GM21717 (cell line): ENCODE results near the gene PAX2.

Source experiments
- ATAC-seq: cut with Tn5 transposase; IDR thresholded peaks from one replicate; pipeline ENCODE4 v1.9.1; 2021; ENCODE audit warnings: mild to moderate bottlenecking, moderate library complexity; ENCODE audit not compliant: unreplicated experiment

PAX2 gene

GRCh38 chr10:100811752-100812750 is 66.7 kb downstream of the PAX2 start:
- no peak for ATAC-seq

- no peak for ATAC-seq
These were observed 67.6 kb downstream of the PAX2 start for GRCh38 chr10:100812978-100813377.

- no peak for ATAC-seq
These were observed 69.5 kb downstream of the PAX2 start for GRCh38 chr10:100814751-100815474.

DNA sequence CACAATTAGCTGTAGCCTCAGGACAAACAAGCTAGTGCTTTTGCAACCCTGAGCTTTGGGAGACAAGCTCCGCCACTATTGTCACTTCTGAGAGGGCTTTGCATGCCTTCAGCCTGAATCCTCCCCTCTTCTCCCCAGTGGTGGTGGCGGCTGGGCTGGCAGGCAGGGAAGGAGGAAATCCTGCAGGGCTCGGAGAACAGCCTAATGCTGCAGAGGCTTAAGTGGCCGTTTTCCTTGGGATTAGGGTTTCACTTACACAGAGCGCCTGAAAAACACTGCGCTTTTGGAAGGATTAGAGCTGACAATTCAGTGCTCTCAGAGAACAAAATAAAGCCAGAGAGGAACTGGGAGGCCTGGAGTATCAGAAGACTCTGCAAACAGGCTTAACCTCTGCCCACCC is 71.3 kb downstream of the PAX2 start:
- ATAC-seq = no peak

DNA sequence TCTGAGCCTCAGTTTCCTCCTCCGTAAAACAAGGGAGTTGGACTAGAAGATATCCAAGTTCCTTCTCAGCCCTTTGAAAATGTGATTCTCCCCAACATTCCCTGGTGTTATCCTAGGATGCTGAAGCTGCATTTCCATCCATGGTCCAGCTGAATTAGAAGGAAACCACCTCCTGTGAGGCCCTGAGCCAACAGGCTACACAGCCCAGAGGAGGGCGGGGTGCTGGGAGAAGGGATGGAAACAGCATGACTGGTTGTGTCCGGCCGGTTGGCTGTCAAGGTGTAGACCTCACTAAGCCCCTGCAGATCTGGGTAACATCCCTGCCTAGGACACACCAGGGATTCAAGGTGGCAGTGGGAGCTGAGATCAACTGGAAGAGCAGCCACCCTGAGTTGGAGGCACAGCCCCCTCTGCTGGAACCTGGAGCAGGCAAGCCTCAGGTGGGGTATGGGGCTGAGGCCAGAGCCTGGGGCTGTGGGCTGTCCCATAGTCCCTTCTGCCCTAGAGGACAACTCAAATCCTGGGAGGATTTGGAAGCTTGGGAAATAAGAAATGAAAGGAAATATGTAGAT is 72.0 kb downstream of the PAX2 start:
- ATAC-seq = no peak

GRCh38 chr10:100819424-100819823 is 74.0 kb downstream of the PAX2 start:
- ATAC-seq = no peak

GRCh38 chr10:100823194-100823593 is 77.8 kb downstream of the PAX2 start:
- no peak for ATAC-seq

DNA sequence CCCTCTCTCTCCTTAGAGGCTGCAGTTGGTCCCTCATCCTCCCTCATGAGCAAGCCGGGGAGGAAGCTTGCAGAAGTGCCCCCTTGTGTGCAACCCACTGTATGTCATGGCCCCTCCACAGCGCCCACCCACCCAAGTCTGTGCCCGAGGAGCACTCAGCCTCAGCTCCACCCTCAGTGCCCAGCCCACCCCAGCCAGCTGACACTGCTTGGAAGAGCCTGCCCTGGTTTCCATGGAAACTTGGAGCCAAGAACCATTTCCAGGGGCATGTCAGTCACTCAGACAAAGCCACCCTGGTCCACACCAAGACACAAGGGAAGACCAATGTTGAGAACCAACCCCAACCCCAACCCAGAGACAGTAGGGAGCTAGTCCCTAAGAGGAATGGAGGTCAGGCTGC is 79.5 kb downstream of the PAX2 start:
- ATAC-seq = no peak

GRCh38 chr10:100825325-100825875 is 80.0 kb downstream of the PAX2 start:
- no peak for ATAC-seq

DNA sequence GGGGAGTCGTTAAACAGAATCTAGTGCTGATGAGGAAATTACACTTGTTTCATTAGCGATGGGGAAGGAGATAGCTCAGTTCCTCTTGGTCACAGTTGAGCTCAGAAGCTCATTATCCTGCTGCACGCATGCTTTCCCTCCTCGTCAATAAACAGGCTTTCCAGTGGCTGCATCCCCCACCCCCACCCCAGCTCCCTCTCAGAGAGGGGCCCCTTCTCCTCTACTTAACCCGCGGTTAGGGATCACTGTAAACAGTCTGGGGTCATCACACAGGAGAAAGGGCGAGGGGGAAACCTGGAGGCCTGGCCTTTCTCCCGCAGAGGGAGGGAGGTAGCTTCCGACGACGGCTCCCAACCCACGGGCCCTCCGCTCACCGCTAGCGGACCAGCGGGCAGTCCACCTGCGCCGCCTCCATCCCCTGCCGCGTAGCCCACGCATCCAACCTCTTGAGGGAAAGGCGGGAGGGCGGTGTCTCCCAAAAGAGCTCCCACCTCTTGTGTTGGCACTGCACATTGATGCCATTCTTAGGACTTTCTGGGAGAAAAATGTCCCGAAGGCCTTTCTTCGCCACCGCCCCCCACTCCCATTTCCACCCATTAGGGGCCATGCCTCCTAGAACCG is 80.8 kb downstream of the PAX2 start:
- ATAC-seq = no peak

DNA sequence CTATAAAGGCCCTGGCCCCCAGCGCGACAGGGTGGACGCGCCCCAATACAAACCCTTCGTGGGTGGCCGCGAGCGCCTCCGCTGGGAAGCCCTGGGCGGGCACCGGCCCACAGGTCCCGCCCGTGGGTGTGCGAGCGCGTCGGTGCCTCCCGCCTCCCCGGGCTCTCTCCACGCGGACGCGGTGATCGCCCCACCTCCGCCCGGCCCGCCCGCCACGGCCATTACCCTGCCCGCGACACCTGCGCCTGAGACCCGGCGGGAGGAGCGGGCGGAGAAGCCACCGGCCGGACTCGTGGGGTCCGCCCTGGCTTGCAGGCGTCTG is 81.2 kb downstream of the PAX2 start:
- ATAC-seq = no peak

DNA sequence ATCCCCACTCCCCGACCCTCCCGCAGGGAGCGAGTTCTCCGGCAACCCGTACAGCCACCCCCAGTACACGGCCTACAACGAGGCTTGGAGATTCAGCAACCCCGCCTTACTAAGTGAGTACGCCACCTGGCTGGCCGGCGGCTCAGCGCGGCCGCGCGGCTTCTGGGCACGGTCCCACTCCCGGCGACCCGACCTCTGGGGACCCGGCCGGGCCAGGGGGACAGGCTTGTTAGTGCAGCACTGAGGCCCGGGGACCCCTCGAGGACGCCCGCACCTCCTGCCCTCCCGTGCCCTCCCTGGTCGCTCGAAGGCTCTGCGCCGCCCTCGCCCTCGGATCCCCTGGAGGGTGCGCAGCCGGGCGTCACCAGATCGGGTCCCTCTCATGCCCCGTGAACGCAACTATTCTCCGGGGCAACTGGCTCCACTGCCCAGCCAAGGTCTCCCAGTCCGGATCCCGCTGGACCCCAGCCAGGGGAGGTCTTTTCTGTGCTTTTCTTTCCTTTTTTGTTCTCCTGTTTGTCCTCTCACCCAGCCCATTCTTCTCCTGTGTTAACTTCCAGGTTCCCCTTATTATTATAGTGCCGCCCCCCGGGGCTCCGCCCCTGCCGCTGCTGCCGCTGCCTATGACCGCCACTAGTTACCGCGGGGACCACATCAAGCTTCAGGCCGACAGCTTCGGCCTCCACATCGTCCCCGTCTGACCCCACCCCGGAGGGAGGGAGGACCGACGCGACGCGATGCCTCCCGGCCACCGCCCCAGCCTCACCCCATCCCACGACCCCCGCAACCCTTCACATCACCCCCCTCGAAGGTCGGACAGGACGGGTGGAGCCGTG is 81.8 kb downstream of the PAX2 start:
- ATAC-seq = no peak

GRCh38 chr10:100827819-100828737 is 82.7 kb downstream of the PAX2 start:
- ATAC-seq = no peak

DNA sequence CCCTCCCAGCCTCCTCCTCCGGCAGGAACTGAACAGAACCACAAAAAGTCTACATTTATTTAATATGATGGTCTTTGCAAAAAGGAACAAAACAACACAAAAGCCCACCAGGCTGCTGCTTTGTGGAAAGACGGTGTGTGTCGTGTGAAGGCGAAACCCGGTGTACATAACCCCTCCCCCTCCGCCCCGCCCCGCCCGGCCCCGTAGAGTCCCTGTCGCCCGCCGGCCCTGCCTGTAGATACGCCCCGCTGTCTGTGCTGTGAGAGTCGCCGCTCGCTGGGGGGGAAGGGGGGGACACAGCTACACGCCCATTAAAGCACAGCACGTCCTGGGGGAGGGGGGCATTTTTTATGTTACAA is 83.3 kb downstream of the PAX2 start:
- ATAC-seq = no peak

DNA sequence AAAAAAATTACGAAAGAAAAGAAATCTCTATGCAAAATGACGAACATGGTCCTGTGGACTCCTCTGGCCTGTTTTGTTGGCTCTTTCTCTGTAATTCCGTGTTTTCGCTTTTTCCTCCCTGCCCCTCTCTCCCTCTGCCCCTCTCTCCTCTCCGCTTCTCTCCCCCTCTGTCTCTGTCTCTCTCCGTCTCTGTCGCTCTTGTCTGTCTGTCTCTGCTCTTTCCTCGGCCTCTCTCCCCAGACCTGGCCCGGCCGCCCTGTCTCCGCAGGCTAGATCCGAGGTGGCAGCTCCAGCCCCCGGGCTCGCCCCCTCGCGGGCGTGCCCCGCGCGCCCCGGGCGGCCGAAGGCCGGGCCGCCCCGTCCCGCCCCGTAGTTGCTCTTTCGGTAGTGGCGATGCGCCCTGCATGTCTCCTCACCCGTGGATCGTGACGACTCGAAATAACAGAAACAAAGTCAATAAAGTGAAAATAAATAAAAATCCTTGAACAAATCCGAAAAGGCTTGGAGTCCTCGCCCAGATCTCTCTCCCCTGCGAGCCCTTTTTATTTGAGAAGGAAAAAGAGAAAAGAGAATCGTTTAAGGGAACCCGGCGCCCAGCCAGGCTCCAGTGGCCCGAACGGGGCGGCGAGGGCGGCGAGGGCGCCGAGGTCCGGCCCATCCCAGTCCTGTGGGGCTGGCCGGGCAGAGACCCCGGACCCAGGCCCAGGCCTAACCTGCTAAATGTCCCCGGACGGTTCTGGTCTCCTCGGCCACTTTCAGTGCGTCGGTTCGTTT is 83.9 kb downstream of the PAX2 start:
- ATAC-seq = no peak

DNA sequence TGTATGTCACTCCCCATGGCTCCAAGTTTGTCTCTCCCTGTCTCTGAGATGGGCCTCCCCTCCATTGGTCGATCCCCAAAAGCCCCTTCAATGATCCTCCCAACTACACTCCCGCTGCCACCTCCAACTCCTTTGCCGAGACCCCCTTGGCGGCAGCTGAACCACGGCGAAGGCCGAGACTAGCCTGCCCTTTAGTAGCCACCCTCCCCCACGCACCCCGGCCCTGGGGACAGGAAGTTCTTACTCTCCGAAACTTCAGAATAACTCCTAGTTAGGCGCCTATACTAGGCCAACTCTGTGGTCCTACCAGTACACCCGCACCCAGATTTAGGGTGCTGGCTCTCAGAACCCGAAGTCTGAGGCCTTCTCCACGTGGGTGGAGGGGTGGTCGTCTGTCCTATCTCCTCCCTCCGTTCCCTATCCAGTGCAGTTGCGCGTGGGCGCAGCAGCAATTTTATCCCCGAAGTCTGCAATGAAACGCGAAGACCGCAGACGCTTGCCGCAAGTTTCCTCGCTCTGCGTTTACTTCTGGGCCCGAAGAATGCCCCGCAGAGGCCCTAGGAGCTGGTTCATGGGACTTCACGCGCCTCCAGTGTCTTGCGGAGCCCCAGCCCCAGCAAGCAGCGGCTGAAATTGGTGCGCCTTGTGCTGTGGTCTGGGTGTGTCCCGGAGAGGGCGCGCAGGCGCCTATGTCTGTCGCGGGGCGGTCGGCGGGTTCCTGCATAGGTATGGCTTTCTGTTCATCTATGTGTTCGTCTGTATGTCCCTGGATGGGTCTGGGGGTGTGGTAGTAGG is 84.7 kb downstream of the PAX2 start:
- ATAC-seq = no peak

- ATAC-seq = no peak
These were observed 85.3 kb downstream of the PAX2 start for GRCh38 chr10:100830728-100831111.

GRCh38 chr10:100831742-100832141 is 86.4 kb downstream of the PAX2 start:
- no peak for ATAC-seq
